DOHH2 (cell line): ENCODE results near the gene CRYBA4.

Source experiments
- H3F3A ChIP-seq: fragments of 200-600 bp; sonication (generic), shearing (Covaris generic); 2 replicates; pipeline ENCODE4 v1.6.0; 2016; ENCODE audit warnings: antibody characterized with exemption, mild to moderate bottlenecking; ENCODE audit not compliant: control insufficient read depth, insufficient read depth
- H3K27ac ChIP-seq: fragments of 200-600 bp; sonication (generic); 2 replicates; pipeline ENCODE4 v1.5.1; 2014; ENCODE audit warnings: low read depth, mild to moderate bottlenecking, low read length, moderate library complexity
- H3K27me3 ChIP-seq: fragments of 200-600 bp; sonication (generic); 2 replicates; pipeline ENCODE4 v1.6.1; 2014; ENCODE audit warnings: mild to moderate bottlenecking, low read length, mixed read lengths; ENCODE audit not compliant: control insufficient read depth
- H3K36me3 ChIP-seq: fragments of 200-600 bp; sonication (generic); 2 replicates; pipeline ENCODE4 v1.6.1; 2014; ENCODE audit warnings: mild to moderate bottlenecking, low read length, moderate library complexity, mixed read lengths; ENCODE audit not compliant: control insufficient read depth
- H3K4me1 ChIP-seq: fragments of 200-600 bp; sonication (generic); 2 replicates; pipeline ENCODE4 v1.6.1; 2014; ENCODE audit warnings: mild to moderate bottlenecking, low read length, mixed read lengths; ENCODE audit not compliant: control insufficient read depth
- H3K4me2 ChIP-seq: fragments of 200-600 bp; sonication (generic); 2 replicates; pipeline ENCODE4 v1.6.0; 2014; ENCODE audit warnings: mild to moderate bottlenecking, low read length, moderate library complexity
- H3K4me3 ChIP-seq: fragments of 200-600 bp; sonication (generic); 2 replicates; pipeline ENCODE4 v1.5.1; 2014; ENCODE audit warnings: mild to moderate bottlenecking, low read length, mixed read lengths
- H3K79me2 ChIP-seq: fragments of 200-600 bp; sonication (generic); 2 replicates; pipeline ENCODE4 v1.6.1; 2014; ENCODE audit warnings: mild to moderate bottlenecking, low read length, mixed read lengths; ENCODE audit not compliant: control insufficient read depth
- H3K9me2 ChIP-seq: fragments of 200-600 bp; sonication (generic); replicated peaks from 2 replicates; pipeline ENCODE4 v1.6.1; 2014; ENCODE audit warnings: mild to moderate bottlenecking, low read length, mixed read lengths; ENCODE audit not compliant: control insufficient read depth
- H3K9me3 ChIP-seq: fragments of 200-600 bp; sonication (generic); 2 replicates; pipeline ENCODE4 v1.6.1; 2014; ENCODE audit warnings: antibody characterized with exemption, low read length, mixed read lengths; ENCODE audit not compliant: control insufficient read depth, insufficient read depth
- H4K20me1 ChIP-seq: fragments of 200-600 bp; sonication (generic); 2 replicates; pipeline ENCODE4 v1.6.0; 2014; ENCODE audit warnings: low read depth, mild to moderate bottlenecking, antibody characterized with exemption, low read length, moderate library complexity; ENCODE audit not compliant: control insufficient read depth, insufficient read depth
- EZH2phosphoT487 ChIP-seq: fragments of 200-600 bp; sonication (generic); IDR thresholded peaks from 2 replicates; pipeline ENCODE4 v1.6.1; 2017; ENCODE audit warnings: borderline replicate concordance, mild to moderate bottlenecking, antibody characterized with exemption, low read length, moderate library complexity, mixed read lengths
- TF ChIP-seq, protein P1 (sequence below): fragments of 200-600 bp; sonication (generic); IDR thresholded peaks from one replicate; pipeline ENCODE4 v1.5.1; 2014; ENCODE audit warnings: antibody characterized with exemption, mild to moderate bottlenecking, low read depth, low read length; ENCODE audit not compliant: poor library complexity, severe bottlenecking

Gene CRYBA4

GRCh38 chr22:26618455-26618854 lies 3.3 kb upstream of the CRYBA4 start:
- H3K9me2 ChIP-seq, result no peaks in the 10 kb centered on the region
- H3K9me3 ChIP-seq, result no peaks in the 10 kb centered on the region
- H3F3A ChIP-seq, result 0 out of 2 replicates have a peak, but pooled peaks cover 8% of the 10 kb centered on the region
- H3K4me1 ChIP-seq, result peaks cover 41% of the 10 kb centered on the region
- peaks cover 10% of the 10 kb centered on the region for H3K27me3 ChIP-seq
- no peak overlapping the region for H3K27ac ChIP-seq
- no peaks in the 10 kb centered on the region for H3K36me3 ChIP-seq
- no peaks in the 10 kb centered on the region for H4K20me1 ChIP-seq
- H3K4me2 ChIP-seq, result no peak overlapping the region
- H3K4me3 ChIP-seq, result no peak overlapping the region
- H3K79me2 ChIP-seq, result no peaks in the 10 kb centered on the region
- TF ChIP-seq EZH2phosphoT487, result no peak
- TF ChIP-seq, protein P1, sequence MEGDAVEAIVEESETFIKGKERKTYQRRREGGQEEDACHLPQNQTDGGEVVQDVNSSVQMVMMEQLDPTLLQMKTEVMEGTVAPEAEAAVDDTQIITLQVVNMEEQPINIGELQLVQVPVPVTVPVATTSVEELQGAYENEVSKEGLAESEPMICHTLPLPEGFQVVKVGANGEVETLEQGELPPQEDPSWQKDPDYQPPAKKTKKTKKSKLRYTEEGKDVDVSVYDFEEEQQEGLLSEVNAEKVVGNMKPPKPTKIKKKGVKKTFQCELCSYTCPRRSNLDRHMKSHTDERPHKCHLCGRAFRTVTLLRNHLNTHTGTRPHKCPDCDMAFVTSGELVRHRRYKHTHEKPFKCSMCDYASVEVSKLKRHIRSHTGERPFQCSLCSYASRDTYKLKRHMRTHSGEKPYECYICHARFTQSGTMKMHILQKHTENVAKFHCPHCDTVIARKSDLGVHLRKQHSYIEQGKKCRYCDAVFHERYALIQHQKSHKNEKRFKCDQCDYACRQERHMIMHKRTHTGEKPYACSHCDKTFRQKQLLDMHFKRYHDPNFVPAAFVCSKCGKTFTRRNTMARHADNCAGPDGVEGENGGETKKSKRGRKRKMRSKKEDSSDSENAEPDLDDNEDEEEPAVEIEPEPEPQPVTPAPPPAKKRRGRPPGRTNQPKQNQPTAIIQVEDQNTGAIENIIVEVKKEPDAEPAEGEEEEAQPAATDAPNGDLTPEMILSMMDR, result no peak

DNA sequence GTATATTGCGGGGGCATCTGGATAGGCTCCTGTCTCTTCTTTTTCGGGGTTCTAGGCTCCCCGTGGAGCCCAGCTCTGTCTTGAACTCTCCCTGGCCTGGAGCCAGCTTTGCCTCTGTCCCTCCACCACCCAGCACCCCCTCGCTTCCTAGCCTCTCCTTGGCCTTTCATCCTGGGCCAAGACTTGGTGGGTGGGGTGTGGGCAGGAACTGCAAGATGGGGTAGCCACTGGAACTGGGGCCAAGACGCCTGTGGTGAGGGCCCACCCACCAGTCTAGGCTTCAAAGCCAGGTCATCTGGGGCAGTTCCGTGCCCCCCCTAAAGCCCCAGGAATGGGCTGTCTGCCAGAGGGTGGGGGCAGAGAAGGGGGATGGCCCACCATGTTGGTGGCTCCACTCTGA lies 2.3 kb upstream of the CRYBA4 start:
- no peaks in the 10 kb centered on the region for H3K9me3 ChIP-seq
- H3K36me3 ChIP-seq, result no peaks in the 10 kb centered on the region
- no peak overlapping the region for H3K27ac ChIP-seq
- no peaks in the 10 kb centered on the region for H3K79me2 ChIP-seq
- no peak overlapping the region for H3K4me3 ChIP-seq
- TF ChIP-seq EZH2phosphoT487, result no peak
- TF ChIP-seq, protein P1, result no peak
- no peaks in the 10 kb centered on the region for H3K9me2 ChIP-seq
- 0 out of 2 replicates have a peak, but pooled peaks cover 8% of the 10 kb centered on the region for H3F3A ChIP-seq
- H3K27me3 ChIP-seq, result peaks cover 6% of the 10 kb centered on the region
- H4K20me1 ChIP-seq, result no peaks in the 10 kb centered on the region
- no peak overlapping the region for H3K4me2 ChIP-seq
- H3K4me1 ChIP-seq, result peaks cover 39% of the 10 kb centered on the region

GRCh38 chr22:26620197-26620596 lies 1.6 kb upstream of the CRYBA4 start:
- H3K4me2 ChIP-seq, result no peak overlapping the region
- H3K27ac ChIP-seq, result no peak overlapping the region
- H4K20me1 ChIP-seq, result no peaks in the 10 kb centered on the region
- H3K9me3 ChIP-seq, result no peaks in the 10 kb centered on the region
- no peaks in the 10 kb centered on the region for H3K79me2 ChIP-seq
- no peaks in the 10 kb centered on the region for H3K9me2 ChIP-seq
- TF ChIP-seq EZH2phosphoT487, result no peak
- TF ChIP-seq, protein P1, result no peak
- 0 out of 2 replicates have a peak, but pooled peaks cover 8% of the 10 kb centered on the region for H3F3A ChIP-seq
- H3K27me3 ChIP-seq, result peaks cover 5% of the 10 kb centered on the region
- peaks cover 32% of the 10 kb centered on the region for H3K4me1 ChIP-seq
- H3K4me3 ChIP-seq, result no peak overlapping the region
- no peaks in the 10 kb centered on the region for H3K36me3 ChIP-seq

DNA sequence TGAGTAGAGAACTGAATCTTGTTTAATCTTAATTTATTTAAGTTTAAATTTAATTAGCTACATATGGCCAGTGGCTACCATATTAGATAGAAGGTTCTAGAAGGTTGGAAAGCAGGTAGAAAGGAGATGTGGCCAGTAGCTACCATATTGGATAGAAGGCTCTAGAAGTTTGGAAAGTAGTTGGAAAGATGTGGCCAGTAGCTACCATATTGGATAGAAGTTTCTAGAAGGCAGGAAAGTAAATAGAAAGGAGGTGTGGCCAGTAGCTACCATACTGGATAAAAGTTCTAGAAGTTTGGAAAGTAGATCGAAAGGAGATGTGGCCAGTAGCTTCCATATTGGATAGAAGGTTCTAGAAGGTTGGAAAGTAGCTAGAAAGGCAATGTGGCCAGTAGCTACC lies 2.2 kb downstream of the CRYBA4 start:
- H3K79me2 ChIP-seq, result no peaks in the 10 kb centered on the region
- peaks cover 3% of the 10 kb centered on the region; the same call in 1 of the 2 replicates for H3F3A ChIP-seq
- H3K9me2 ChIP-seq, result no peaks in the 10 kb centered on the region
- 0 out of 2 replicates have a peak, but pooled peaks cover 3% of the 10 kb centered on the region for H3K9me3 ChIP-seq
- H3K27me3 ChIP-seq, result peaks cover 12% of the 10 kb centered on the region
- H3K4me2 ChIP-seq, result no peak overlapping the region
- H3K36me3 ChIP-seq, result no peaks in the 10 kb centered on the region
- TF ChIP-seq, protein P1, result no peak
- no peak for TF ChIP-seq EZH2phosphoT487
- no peaks in the 10 kb centered on the region for H4K20me1 ChIP-seq
- H3K4me1 ChIP-seq, result peaks cover 5% of the 10 kb centered on the region; the same call in 1 of the 2 replicates
- H3K4me3 ChIP-seq, result no peak overlapping the region
- H3K27ac ChIP-seq, result no peak overlapping the region
